ENCODE measurements around the gene OR2D3.
A peak's percentile ranks its signal among the peaks of the same experiment; 100 is the strongest.
"Not testable (repeated sequence)": the region's sequence is repeated elsewhere in the genome, so short reads cannot be mapped to it uniquely, and the experiment has no call there.

The OR2D3 gene

GRCh38 chr11:6962141-6962540 lies 41.3 kb downstream of the OR2D3 start:
- no peak overlapping the region for H3K4me3 ChIP-seq (ENCODE audit: low read length)
- no peak for DNase-seq (ENCODE audit: low read depth)
- no peak for TF ChIP-seq CTCF (IDR thresholded peaks at IDR 0.05; ENCODE audit: insufficient read depth, low read depth, low read length, missing control alignments)

GRCh38 chr11:6962673-6963072 lies 41.9 kb downstream of the OR2D3 start:
- DNase-seq (ENCODE audit: low read depth): no peak
- TF ChIP-seq CTCF (IDR thresholded peaks at IDR 0.05; ENCODE audit: insufficient read depth, low read depth, low read length, missing control alignments): no peak
- no peak overlapping the region for H3K4me3 ChIP-seq (ENCODE audit: low read length)

- H3K4me3 ChIP-seq (ENCODE audit: low read length): no peak overlapping the region
- DNase-seq (ENCODE audit: low read depth): peak; percentile 64
- no peak for TF ChIP-seq CTCF (IDR thresholded peaks at IDR 0.05; ENCODE audit: insufficient read depth, low read depth, low read length, missing control alignments)
These were observed 48.0 kb downstream of the OR2D3 start for GRCh38 chr11:6968816-6969215.

GRCh38 chr11:6969854-6970253 lies 49.1 kb downstream of the OR2D3 start:
- not testable (repeated sequence) for DNase-seq (ENCODE audit: low read depth); H3K4me3 ChIP-seq (ENCODE audit: low read length)
